ENCODE data around the gene ABLIM2. TPM values are rescaled to one million over a fixed set of nuclear protein-coding genes. Genes with fewer than 3 reads are reported as not detected.

ABLIM2 gene
- total RNA-seq, 2 experiments from 2014 or later: 0.76 TPM; not detected in 1

GRCh38 chr4:8084712-8085490, 73.7 kb downstream of the ABLIM2 start:
- H3K9me2 ChIP-seq (ENCODE audit: insufficient read depth, low read length): no peaks in the 10 kb centered on the region
- no TSS peak for BruUV-seq (replicated peaks)
- TF ChIP-seq CTCF (conservative IDR thresholded peaks at IDR 0.05; ENCODE audit: low read length) (no peak), EZH2phosphoT487 (IDR thresholded peaks at IDR 0.05; ENCODE audit: borderline replicate concordance, low read depth, low read length) (no peak)
- ChIA-PET CTCF (ENCODE audit: unreplicated experiment) (no interaction called here), POLR2A (no interaction called here)
- intact Hi-C loops (cut with micrococcal nuclease; ENCODE audit: unreplicated experiment): no loop called here
- H3K36me3 ChIP-seq (ENCODE audit: insufficient read depth, low read length): no peaks in the 10 kb centered on the region
- no peak overlapping the region for H3K27ac ChIP-seq (ENCODE audit: low read depth, low read length, poor library complexity, severe bottlenecking)
- H3K4me2 ChIP-seq (ENCODE audit: low read length): no peak overlapping the region
- no peaks in the 10 kb centered on the region for H3K79me2 ChIP-seq (ENCODE audit: insufficient read depth, low read depth, low read length)
- H4K20me1 ChIP-seq (ENCODE audit: insufficient read depth, low read length): no peaks in the 10 kb centered on the region
- no peaks in the 10 kb centered on the region for H3K4me1 ChIP-seq (ENCODE audit: insufficient read depth, low read length, poor library complexity, severe bottlenecking)
- DNase-seq (ENCODE audit: low spot score): no peak
- no peaks in the 10 kb centered on the region for H3K9me3 ChIP-seq (ENCODE audit: low read length)
- no peak overlapping the region for H3K4me3 ChIP-seq (ENCODE audit: low read depth, low read length, poor library complexity, severe bottlenecking)
- H2AFZ ChIP-seq (ENCODE audit: low read length): no peak overlapping the region

GRCh38 chr4:8084031-8084660, 74.5 kb downstream of the ABLIM2 start:
- no peaks in the 10 kb centered on the region for H3K79me2 ChIP-seq (ENCODE audit: insufficient read depth, low read depth, low read length)
- POLR2A ChIA-PET: no interaction called here
- no peaks in the 10 kb centered on the region for H4K20me1 ChIP-seq (ENCODE audit: insufficient read depth, low read length)
- H3K4me2 ChIP-seq (ENCODE audit: low read length): no peak overlapping the region
- intact Hi-C loops (cut with micrococcal nuclease; ENCODE audit: unreplicated experiment): no loop called here
- DNase-seq (ENCODE audit: low spot score): no peak
- H3K9me3 ChIP-seq (ENCODE audit: low read length): no peaks in the 10 kb centered on the region
- H3K36me3 ChIP-seq (ENCODE audit: insufficient read depth, low read length): no peaks in the 10 kb centered on the region
- no peak overlapping the region for H2AFZ ChIP-seq (ENCODE audit: low read length)
- BruUV-seq (replicated peaks): no TSS peak
- no peaks in the 10 kb centered on the region for H3K9me2 ChIP-seq (ENCODE audit: insufficient read depth, low read length)
- no peak overlapping the region for H3K27ac ChIP-seq (ENCODE audit: low read depth, low read length, poor library complexity, severe bottlenecking)
- no peak overlapping the region for H3K4me3 ChIP-seq (ENCODE audit: low read depth, low read length, poor library complexity, severe bottlenecking)
- CTCF ChIA-PET (ENCODE audit: unreplicated experiment): interaction anchor here (0.6 kb wide), 1 partner anchor 569 kb away, joined by 3 read pairs; no protein-coding TSS in a partner anchor
- H3K4me1 ChIP-seq (ENCODE audit: insufficient read depth, low read length, poor library complexity, severe bottlenecking): no peaks in the 10 kb centered on the region
- TF ChIP-seq CTCF (conservative IDR thresholded peaks at IDR 0.05; ENCODE audit: low read length) (no peak), EZH2phosphoT487 (IDR thresholded peaks at IDR 0.05; ENCODE audit: borderline replicate concordance, low read depth, low read length) (no peak)
